ENCODE measurements around the gene HLA-DMA. TPM values are rescaled to one million over a fixed set of nuclear protein-coding genes. Genes with fewer than 3 reads are reported as not detected.

HLA-DMA gene
- total and polyA plus RNA-seq, 9 of the 15 experiments (the other 6 are each of a cell fraction or from before 2014, with no cell fraction given) = 0.13 to 0.83 (median 0.51) TPM

- no peak for TF ChIP-seq ZNF407 (IDR thresholded peaks at IDR 0.05; ENCODE audit: low read depth)
- peak; percentile 71; the same call in 1 of the 2 replicates for TF ChIP-seq ZNF311 (CRISPR knock-in tag; IDR thresholded peaks at IDR 0.05)
- peak; percentile 64; the same call in 1 of the 2 replicates for TF ChIP-seq ZNF780A (CRISPR knock-in tag; IDR thresholded peaks at IDR 0.05)
- peak in 1 of 2 experiments; percentile 41; a peak in 2 of 4 replicates for TF ChIP-seq SRF (CRISPR knock-in tag; IDR thresholded peaks at IDR 0.05)
- no peak for TF ChIP-seq ZNF655 (CRISPR knock-in tag; IDR thresholded peaks at IDR 0.05)
- no peak for TF ChIP-seq RBM15 (IDR thresholded peaks at IDR 0.05; ENCODE audit: insufficient read depth, low read length)
- TF ChIP-seq PKNOX1 (IDR thresholded peaks at IDR 0.05) = peak; percentile 98
- TF ChIP-seq HNRNPH1 (optimal IDR thresholded peaks at IDR 0.05; ENCODE audit: low read depth, low read length) = no peak
- peak; percentile 65 for TF ChIP-seq CHD2 (IDR thresholded peaks at IDR 0.05; ENCODE audit: low read depth, low read length)
- no peak for TF ChIP-seq MAFG (tag; conservative IDR thresholded peaks at IDR 0.05)
Observed at GRCh38 chr6:32971581-32972352, 18.9 kb upstream of the HLA-DMA start (continued).

All from K562 (cell line).